NCI-H82 (cell line): ENCODE measurements around the gene SPOPL.
A peak's percentile ranks its signal among the peaks of the same experiment; 100 is the strongest.
"Not testable (repeated sequence)": the region's sequence is repeated elsewhere in the genome, so short reads cannot be mapped to it uniquely, and the experiment has no call there.

Source experiments
- DNase-seq: peaks from one replicate; lab custom pipeline; 2025; lab: John Stamatoyannopoulos, UW

SPOPL gene

DNA sequence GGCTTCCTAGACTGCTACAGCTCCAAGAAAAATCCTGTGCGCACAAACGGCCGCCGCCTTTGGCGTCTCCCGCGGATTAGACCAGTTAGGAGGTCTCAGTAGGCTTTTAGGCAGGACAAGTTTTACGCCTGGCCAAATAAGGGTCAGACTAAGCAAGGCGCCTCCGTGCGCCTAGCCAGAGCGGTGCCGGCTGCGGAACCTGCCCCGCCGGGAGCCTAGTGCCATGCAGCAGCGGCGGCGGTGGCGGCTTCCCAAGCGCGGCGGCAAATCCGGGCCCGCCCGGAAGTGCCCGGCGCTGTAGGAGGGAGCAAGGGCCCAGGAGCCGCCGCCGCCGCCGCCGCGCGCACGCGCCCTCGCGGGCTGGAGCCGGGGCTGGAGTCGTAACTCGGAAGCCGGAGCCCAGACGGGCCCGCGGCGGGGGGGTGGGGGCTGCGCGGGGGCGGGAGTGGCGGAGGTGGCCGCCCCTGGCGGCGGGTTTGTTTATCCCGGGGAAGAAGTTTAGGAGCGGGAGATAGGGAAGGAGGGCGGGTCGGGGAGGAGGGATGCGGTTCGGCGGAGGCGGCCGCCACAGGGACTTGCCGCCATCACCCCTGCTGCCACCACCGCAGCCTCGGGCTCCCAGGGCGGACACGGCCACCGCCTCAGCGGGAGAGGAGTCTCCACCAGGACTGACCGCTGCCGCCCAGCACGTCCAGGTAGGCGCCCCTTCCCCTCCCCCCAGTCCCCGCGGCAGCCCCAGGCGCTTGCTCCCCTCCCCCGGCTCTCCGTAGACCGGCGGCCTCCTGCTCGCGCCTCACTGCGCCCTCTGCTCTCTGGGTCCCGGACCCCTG, at the start of gene SPOPL:
SPOPL (plus strand) TSS at position 346 of the 830 bp plus-strand sequence. CDS start 48,447 bp downstream, outside the sequence.
- DNase-seq = peak; percentile 93

DNA sequence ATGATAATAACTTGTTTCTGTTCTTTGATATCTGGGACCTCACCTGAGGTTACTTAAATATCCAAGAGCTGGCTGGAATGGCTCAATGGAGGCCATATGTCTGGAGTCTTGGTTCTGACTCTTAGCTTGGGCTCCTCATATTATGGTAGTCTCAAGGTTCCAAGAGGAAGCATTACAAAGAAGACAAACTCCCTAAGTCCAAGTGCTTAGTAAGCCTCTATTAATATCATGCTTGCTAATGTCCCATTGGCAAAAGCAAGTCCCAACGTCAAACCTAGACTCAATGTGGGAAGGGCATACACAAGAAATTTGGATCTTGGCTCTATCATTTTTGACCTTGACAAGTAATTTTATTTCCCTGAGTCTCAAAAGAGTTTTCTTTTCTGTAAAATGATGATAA, 49.2 kb upstream of the SPOPL start:
- no peak for DNase-seq

GRCh38 chr2:138453815-138454214, 47.8 kb upstream of the SPOPL start:
- no peak for DNase-seq

DNA sequence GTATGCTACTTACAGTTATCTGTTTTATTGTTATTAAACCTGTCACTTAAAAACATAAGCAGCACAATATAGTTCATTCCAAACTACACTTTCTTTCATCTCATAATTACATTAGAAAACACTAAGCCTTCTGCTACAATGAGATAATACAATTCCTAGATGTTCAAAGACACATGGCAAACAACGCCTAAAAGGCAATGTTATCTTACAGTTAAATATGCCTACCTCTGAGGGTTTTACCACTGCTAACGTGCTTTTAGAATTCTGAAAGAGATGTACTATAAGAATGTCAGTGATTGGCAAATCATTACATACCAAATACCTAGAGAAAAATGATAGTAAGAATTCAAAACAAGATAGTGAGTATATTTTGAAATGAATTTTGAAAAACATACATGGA, 46.8 kb upstream of the SPOPL start:
- DNase-seq = peak; percentile 65

DNA sequence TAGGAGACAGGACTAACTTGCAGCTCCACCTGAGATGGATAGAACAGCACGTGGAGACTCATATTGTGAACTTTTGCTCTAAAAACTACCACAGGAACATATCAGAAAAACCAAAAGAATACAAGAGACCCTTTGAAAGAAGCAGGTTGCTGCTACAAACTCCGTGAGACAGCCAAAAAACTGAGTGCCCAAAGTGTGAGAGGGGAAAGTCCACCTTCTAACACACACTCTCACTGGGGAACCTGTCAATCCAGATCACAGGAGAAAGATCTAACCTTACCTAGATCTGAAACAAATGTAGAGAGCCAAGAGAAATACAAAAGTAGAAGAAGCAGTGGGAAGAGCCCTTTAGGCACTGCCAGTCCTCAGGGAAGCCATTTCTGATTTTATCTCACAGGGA, 46.3 kb upstream of the SPOPL start:
- DNase-seq = peak; percentile 35

DNA sequence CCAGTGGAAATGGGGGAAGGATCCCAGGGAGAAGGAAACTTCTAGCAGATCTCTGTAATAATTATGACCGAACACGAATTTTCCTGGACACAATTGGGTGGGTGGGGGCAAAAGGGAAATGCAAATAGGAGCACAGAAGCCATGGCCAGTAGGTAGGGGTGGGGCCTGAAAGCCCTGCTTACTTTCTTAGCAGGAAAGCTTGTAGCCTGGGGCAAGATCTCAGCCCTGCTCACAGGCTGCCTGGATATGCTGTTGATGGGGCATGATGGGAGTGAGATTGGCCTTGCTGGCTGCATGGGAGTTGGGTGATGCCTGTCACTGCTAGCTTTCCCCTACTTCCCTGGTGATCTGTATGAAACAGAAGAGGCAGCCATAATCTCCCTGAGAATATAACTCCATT, 45.9 kb upstream of the SPOPL start:
- DNase-seq = peak; percentile 41

- DNase-seq = not testable (repeated sequence)
These were observed 38.9 kb upstream of the SPOPL start for GRCh38 chr2:138462689-138463088.

GRCh38 chr2:138468617-138469016, 33.0 kb upstream of the SPOPL start:
- DNase-seq = peak; percentile 11

DNA sequence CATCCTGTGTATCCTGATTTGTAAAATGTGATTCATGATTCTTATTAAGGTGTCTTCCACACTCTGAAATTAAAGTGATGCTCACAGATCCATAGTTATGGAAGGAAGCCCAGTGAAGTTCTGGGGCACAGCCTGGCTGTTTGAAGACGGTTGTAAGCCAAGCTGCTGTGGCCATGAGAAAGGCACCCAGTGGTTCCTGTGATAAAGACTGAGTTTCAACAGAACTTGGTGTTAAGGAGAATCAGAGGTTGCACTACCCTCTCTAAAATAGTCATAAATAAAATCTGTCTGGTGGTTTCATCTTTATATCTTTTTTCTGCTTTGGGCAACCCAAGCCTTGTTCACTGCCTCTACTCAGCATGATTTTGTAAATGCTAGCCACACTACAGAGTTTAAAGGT, 32.2 kb upstream of the SPOPL start:
- DNase-seq = no peak

DNA sequence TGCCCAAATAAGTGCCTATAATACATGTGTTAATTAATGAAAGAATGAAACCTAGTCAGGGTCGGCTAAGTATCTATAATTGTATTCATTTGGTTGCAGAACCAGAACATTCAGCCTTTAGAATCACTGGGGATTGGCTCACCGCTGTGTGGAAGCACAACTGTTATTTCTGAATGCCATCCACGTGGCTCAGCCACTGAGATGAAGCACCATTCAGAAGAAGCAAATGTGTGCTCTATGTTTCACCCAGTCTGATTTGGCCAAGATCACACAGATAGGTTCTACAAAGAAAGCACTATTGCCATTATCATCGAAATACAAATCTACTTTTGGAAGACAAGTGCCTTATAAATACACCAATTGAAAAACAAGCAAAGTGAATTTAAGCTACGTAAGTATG, 30.6 kb upstream of the SPOPL start:
- no peak for DNase-seq

- DNase-seq = peak; percentile 27
These were observed 27.3 kb upstream of the SPOPL start for GRCh38 chr2:138474100-138474825.

DNA sequence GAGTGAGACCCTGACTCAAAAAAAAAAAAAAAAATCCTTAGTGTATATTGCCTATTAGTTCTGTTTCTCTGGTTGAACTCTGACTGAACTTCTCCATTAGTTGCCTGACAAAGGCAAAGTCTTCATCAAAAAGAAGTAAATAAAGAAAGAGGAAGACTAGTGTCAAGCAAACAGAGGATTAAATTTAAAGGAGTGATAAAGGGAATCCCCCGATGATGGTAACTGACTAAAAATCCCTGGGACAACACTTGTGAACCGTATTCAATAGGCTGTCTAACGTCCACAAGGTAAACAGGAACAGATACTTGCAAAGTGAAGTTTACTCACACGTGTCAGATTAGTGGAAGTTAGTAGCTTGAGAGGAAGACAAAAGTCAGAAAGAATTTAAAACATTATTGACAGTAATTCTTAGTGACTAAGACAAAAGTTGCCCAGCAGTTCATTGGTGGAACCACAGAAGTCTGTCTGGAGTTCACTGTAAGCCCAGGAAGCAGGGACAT, 26.2 kb upstream of the SPOPL start:
- DNase-seq = no peak

- no peak for DNase-seq
These were observed 25.4 kb upstream of the SPOPL start for GRCh38 chr2:138476186-138476585.

- no peak for DNase-seq
These were observed 24.6 kb upstream of the SPOPL start for GRCh38 chr2:138476940-138477339.

DNA sequence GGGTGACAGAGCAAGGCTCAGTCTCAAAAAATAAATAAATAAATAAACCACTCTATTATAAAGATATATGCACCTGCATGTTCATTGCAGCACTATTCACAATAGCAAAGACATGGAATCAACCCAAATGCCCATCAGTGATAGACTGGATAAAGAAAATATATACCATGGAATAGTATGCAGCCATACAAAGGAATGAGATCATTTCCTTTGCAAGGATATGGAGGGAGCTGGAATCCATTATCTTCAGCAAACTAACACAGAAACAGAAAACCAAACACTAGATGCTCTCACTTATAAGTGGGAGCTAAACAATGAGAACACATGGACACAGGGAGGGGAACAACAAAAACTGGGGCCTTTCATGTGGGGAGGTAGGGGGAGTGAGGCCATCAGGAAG, 18.8 kb upstream of the SPOPL start:
- DNase-seq = not testable (repeated sequence)

DNA sequence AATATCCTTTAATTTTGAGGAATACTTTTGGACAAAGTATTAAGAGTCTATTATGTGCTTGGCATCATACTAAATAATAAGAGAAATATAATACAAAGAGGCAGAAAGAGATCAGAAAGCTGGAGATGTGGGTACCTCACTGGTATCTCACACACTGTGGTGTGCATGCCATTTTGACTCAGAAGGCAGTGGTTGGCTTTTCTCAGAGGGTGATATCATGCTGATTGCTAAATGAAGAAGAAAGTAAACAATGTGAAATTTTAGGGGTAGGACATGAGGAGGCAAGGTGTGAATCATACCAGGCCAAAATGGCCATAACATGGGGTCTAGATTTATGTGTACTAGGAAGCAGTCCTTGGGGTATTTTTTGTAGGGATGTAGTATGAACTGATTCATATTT, 16.6 kb upstream of the SPOPL start:
- DNase-seq = no peak

DNA sequence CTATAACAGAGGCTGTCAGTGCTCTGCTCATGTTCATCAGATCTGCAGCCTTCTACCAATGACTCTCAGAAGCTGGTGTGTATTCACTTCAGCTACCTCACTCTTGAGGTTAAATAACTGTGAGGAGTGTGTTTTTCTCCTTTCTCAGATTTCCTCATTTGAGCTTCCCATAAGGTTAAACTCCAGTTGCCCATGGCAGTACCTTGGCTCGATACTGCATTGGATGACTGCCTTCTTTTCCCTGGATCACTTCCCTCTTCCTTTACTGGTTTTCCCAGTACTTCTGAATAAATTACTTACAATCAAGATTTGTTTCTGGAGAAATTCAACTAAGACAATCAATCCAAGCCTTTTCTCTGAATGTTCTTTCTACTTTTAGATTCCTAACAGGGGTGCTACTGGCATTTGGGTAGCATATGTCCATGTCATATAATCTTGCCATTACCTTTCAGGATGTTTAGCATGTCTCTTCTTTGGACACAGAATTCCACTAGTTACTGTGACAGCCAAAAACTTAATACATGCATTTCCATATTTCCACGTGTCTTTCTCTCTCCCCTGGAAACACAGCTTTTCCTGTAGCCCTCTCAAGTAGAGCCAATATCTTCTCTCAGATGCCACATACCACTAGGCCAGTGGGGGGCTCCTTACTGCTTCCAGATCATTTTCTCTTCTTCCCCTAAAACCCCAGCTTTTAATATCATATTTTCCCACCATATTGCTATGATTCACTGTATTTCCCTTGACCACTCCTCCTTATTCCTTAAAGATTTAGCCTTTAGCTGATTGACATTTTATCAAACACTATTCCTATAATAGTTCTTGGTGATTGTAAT, 15.0 kb upstream of the SPOPL start:
- no peak for DNase-seq

DNA sequence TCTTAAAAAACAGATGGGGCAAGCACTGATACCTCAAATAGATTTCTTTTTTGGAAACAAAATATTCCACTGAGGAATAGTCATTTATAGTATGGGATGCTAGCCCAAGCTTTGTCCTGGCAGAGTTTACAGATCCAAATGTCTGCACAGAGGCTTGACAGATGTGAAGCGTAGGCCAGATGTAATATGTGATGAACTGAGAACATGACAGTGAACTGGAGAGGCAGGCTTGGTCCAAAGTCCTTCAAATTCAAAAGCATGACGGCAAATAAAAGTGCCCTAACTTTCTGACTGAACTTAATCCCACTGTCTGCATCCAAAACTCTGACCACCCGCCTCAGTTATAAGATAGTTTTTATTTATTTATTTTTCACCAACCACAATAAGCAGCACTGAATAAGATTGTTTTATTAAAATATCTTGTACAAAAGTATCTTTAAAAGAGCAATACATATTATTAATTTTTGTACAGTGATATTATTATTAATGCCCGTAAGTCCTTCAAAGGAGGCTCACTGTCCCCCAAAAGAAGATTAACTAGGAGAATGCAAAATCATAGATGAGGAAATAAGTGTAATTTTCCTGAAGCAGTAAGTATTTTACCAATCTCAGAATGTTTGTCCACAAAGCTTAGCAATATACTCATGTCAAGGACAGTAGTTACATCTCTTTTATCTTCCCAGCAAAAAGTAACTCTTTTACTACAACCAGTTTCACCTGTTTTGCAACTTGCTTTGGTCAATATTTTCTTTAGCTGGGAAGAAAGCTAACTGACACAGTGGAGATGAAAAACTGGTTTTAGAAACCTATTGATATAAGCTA, 10.7 kb upstream of the SPOPL start:
- DNase-seq = no peak

DNA sequence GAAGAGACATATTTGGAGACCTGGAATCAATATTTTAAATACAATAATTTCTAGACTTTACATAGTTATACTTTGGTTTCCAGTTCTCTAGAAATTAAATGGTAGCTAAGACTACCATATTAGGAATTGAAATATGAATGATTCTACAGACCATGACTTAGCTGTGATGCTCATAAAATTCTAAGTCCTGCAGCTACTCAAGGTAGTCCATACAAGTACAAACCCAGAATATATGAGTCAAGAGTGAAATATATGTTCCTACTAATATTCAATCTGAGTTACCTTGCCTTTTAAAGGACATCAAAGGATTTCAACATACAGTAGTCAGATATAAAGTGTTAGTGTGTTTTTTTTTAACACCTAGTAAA, 10.1 kb upstream of the SPOPL start:
- DNase-seq = no peak

DNA sequence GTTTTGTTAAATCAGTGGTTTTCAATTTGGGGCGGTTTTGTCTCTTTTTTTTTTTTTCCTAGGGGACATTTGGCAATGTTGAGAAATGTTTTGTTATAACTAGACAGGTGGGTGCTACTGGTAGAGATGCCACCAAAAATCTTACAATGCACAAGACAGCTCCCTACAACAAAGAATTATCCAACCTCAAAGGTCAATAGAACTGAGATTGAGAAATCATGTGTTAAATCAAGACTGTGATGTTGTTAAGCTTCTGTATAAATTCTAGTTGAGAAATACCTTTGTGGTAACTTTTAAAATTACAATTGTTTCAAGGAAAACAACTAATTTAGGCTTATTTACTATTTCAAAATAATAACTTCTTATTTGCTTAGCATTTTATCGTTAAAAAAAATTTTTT, 9.4 kb upstream of the SPOPL start:
- no peak for DNase-seq

GRCh38 chr2:138493334-138493733, 8.2 kb upstream of the SPOPL start:
- DNase-seq = no peak
